GM23338 (cell line): ENCODE measurements around the gene EYS. TPM values are rescaled to one million over a fixed set of nuclear protein-coding genes. Genes with fewer than 3 reads are reported as not detected.

Source experiments
- ATAC-seq: fragments of 200-7000 bp; cut with Tn5 transposase; 3 replicates; pipeline ENCODE4 v1.9.1; 2020
- DNase-seq: peaks from one replicate; pipeline ENCODE4 v3.0.0-alpha.2; 2015; ENCODE audit warnings: low spot score
- H2AFZ ChIP-seq: fragments of 200-600 bp; sonication (generic); 2 replicates; pipeline ENCODE4 v1.8.0; 2016; ENCODE audit warnings: antibody characterized with exemption, mild to moderate bottlenecking, moderate library complexity
- H3F3A ChIP-seq: fragments of 200-600 bp; sonication (generic); replicated peaks from 2 replicates; pipeline ENCODE4 v1.8.0; 2017; ENCODE audit warnings: antibody characterized with exemption, mixed run types, low read depth
- H3K27ac ChIP-seq: fragments of 200-600 bp; sonication (generic); 2 replicates; pipeline ENCODE4 v1.6.1; 2016; ENCODE audit warnings: low read depth
- H3K27me3 ChIP-seq: fragments of 200-600 bp; sonication (generic); 2 replicates; pipeline ENCODE4 v1.8.0; 2016; ENCODE audit warnings: mild to moderate bottlenecking, mixed run types, moderate library complexity; ENCODE audit not compliant: insufficient read depth
- H3K36me3 ChIP-seq: fragments of 200-600 bp; sonication (generic); 2 replicates; pipeline ENCODE4 v1.8.0; 2016; ENCODE audit warnings: mild to moderate bottlenecking; ENCODE audit not compliant: insufficient read depth
- H3K4me1 ChIP-seq: fragments of 200-600 bp; sonication (generic); 2 replicates; pipeline ENCODE4 v1.8.0; 2016; ENCODE audit warnings: mild to moderate bottlenecking, moderate library complexity; ENCODE audit not compliant: insufficient read depth
- H3K4me2 ChIP-seq: fragments of 200-600 bp; sonication (generic); 2 replicates; pipeline ENCODE4 v1.7.1; 2017; ENCODE audit warnings: mixed run types
- H3K4me3 ChIP-seq: fragments of 200-600 bp; sonication (generic); 2 replicates; pipeline ENCODE4 v1.6.1; 2016; ENCODE audit warnings: mixed run types
- H3K79me2 ChIP-seq: fragments of 200-600 bp; sonication (generic); replicated peaks from 2 replicates; pipeline ENCODE4 v1.8.0; 2017; ENCODE audit warnings: mild to moderate bottlenecking; ENCODE audit not compliant: insufficient read depth
- H3K9me2 ChIP-seq: fragments of 200-600 bp; sonication (generic); 2 replicates; pipeline ENCODE4 v1.8.0; 2017; ENCODE audit not compliant: insufficient read depth
- H4K20me1 ChIP-seq: fragments of 200-600 bp; sonication (generic); replicated peaks from 2 replicates; pipeline ENCODE4 v1.8.0; 2017; ENCODE audit warnings: mild to moderate bottlenecking; ENCODE audit not compliant: insufficient read depth
- H3K27ac Mint-ChIP-seq: 2 replicates; pipeline ENCODE4 v1.8.0; 2020; ENCODE audit warnings: inconsistent platforms, mild to moderate bottlenecking, moderate library complexity, mixed read lengths
- H3K27me3 Mint-ChIP-seq: 3 replicates; pipeline ENCODE4 v1.8.0; 2022; ENCODE audit warnings: low read depth, mild to moderate bottlenecking, moderate library complexity, mixed read lengths, inconsistent platforms; ENCODE audit not compliant: insufficient read depth, poor library complexity
- H3K36me3 Mint-ChIP-seq: 3 replicates; pipeline ENCODE4 v1.8.0; 2021; ENCODE audit warnings: low read depth, mild to moderate bottlenecking, inconsistent platforms, moderate library complexity, mixed read lengths
- H3K4me1 Mint-ChIP-seq: 3 replicates; pipeline ENCODE4 v1.8.0; 2020; ENCODE audit warnings: mild to moderate bottlenecking, inconsistent platforms, mixed read lengths
- H3K4me3 Mint-ChIP-seq: 3 replicates; pipeline ENCODE4 v1.8.0; 2021; ENCODE audit warnings: moderate library complexity, mild to moderate bottlenecking, inconsistent platforms, mixed read lengths
- H3K9me3 Mint-ChIP-seq: 3 replicates; pipeline ENCODE4 v1.8.0; 2020; ENCODE audit warnings: moderate library complexity, mild to moderate bottlenecking, inconsistent platforms, mixed read lengths
- EZH2 ChIP-seq: fragments of 200-600 bp; sonication (generic); IDR thresholded peaks from one replicate; pipeline ENCODE4 v1.8.0; 2017; ENCODE audit warnings: antibody characterized with exemption, mild to moderate bottlenecking, low read depth; ENCODE audit not compliant: unreplicated experiment
- EZH2phosphoT487 ChIP-seq: fragments of 200-600 bp; sonication (generic); IDR thresholded peaks from one replicate; pipeline ENCODE4 v1.8.1; 2018; ENCODE audit warnings: antibody characterized with exemption; ENCODE audit not compliant: unreplicated experiment
- NANOG ChIP-seq: IDR thresholded peaks from 2 replicates; pipeline ENCODE4 v1.6.1; 2016; ENCODE audit warnings: antibody characterized with exemption, borderline replicate concordance
- POLR2AphosphoS5 ChIP-seq: IDR thresholded peaks from 2 replicates; pipeline ENCODE4 v1.6.1; 2016; ENCODE audit warnings: antibody characterized with exemption, low read depth
- STAT1 ChIP-seq: IDR thresholded peaks from one replicate; pipeline ENCODE4 v1.6.1; 2016; ENCODE audit warnings: antibody characterized with exemption; ENCODE audit not compliant: unreplicated experiment
- ZNF114 ChIP-seq: fragments of 250-450 bp; sonication (Bioruptor Pico); IDR thresholded peaks from 2 replicates; pipeline ENCODE4 v1.5.0; 2020; ENCODE audit warnings: mild to moderate bottlenecking, moderate library complexity
- ZNF331 ChIP-seq: fragments of 250-450 bp; sonication (Bioruptor Pico); IDR thresholded peaks from 2 replicates; pipeline ENCODE4 v1.5.0; 2020; ENCODE audit warnings: low read depth, mild to moderate bottlenecking, moderate library complexity
- polyA plus RNA-seq: library from polyadenylated mRNA; unstranded; fragments of >200 nt; fragmentation: Nextera tagmentation; extraction: Ambion mirVana; gene quantifications from 2 replicates; pipeline ENCODE4 v1.2.1, GENCODE V29; 2016
- total RNA-seq: library from RNA; depleted of rRNA; stranded (reverse); fragments of >200 nt; shearing (Covaris generic); gene quantifications from 2 replicates; pipeline ENCODE4 v1.2.3, GENCODE V29; 2014
- TF ChIP-seq, protein P1 (sequence below): IDR thresholded peaks from one replicate; pipeline ENCODE4 v1.6.1; 2018; ENCODE audit warnings: antibody characterized with exemption; ENCODE audit not compliant: unreplicated experiment
- TF ChIP-seq, protein P2 (sequence below): fragments of 250-450 bp; sonication (Bioruptor Pico); IDR thresholded peaks from 2 replicates; pipeline ENCODE4 v1.5.0; 2020; ENCODE audit warnings: mild to moderate bottlenecking, moderate library complexity

The EYS gene
- total and polyA plus RNA-seq, 2 experiments from 2014 or later: 0.38 to 0.52 TPM

DNA sequence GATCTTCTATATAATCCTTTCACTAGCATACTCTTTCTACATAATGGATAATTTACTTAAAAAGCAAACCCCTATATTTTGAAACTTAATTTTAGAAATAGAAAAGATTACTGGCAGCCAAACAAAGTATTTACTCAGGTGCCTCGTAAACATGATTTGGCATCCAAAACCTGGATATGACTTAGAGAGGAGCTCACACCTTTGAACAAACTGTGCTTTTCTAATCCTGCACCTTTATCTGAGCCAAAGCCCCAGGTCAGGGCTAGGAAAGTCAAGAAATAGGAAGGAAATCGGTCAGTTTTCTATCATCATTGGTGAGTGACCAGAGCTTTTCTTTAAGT lies 1900.5 kb downstream of the EYS start:
- H4K20me1 ChIP-seq: no peaks in the 10 kb centered on the region
- H2AFZ ChIP-seq: no peak overlapping the region
- no peak for ATAC-seq
- Mint-ChIP-seq H3K36me3 (no peaks in the 10 kb centered on the region), H3K4me3 (no peak overlapping the region), H3K27me3 (peaks cover 2% of the 10 kb centered on the region), H3K4me1 (peaks cover 11% of the 10 kb centered on the region; the same call in 2 of the 3 replicates), H3K27ac (no peak overlapping the region), H3K9me3 (no peaks in the 10 kb centered on the region; the same call in 2 of the 3 replicates)
- no peaks in the 10 kb centered on the region for H3K79me2 ChIP-seq
- H3K27me3 ChIP-seq: no peaks in the 10 kb centered on the region
- H3F3A ChIP-seq: no peaks in the 10 kb centered on the region
- H3K9me2 ChIP-seq: no peaks in the 10 kb centered on the region
- no peak for TF ChIP-seq EZH2phosphoT487
- TF ChIP-seq, protein P1, sequence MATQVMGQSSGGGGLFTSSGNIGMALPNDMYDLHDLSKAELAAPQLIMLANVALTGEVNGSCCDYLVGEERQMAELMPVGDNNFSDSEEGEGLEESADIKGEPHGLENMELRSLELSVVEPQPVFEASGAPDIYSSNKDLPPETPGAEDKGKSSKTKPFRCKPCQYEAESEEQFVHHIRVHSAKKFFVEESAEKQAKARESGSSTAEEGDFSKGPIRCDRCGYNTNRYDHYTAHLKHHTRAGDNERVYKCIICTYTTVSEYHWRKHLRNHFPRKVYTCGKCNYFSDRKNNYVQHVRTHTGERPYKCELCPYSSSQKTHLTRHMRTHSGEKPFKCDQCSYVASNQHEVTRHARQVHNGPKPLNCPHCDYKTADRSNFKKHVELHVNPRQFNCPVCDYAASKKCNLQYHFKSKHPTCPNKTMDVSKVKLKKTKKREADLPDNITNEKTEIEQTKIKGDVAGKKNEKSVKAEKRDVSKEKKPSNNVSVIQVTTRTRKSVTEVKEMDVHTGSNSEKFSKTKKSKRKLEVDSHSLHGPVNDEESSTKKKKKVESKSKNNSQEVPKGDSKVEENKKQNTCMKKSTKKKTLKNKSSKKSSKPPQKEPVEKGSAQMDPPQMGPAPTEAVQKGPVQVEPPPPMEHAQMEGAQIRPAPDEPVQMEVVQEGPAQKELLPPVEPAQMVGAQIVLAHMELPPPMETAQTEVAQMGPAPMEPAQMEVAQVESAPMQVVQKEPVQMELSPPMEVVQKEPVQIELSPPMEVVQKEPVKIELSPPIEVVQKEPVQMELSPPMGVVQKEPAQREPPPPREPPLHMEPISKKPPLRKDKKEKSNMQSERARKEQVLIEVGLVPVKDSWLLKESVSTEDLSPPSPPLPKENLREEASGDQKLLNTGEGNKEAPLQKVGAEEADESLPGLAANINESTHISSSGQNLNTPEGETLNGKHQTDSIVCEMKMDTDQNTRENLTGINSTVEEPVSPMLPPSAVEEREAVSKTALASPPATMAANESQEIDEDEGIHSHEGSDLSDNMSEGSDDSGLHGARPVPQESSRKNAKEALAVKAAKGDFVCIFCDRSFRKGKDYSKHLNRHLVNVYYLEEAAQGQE: no peak
- no peak for TF ChIP-seq STAT1
- TF ChIP-seq, protein P2, sequence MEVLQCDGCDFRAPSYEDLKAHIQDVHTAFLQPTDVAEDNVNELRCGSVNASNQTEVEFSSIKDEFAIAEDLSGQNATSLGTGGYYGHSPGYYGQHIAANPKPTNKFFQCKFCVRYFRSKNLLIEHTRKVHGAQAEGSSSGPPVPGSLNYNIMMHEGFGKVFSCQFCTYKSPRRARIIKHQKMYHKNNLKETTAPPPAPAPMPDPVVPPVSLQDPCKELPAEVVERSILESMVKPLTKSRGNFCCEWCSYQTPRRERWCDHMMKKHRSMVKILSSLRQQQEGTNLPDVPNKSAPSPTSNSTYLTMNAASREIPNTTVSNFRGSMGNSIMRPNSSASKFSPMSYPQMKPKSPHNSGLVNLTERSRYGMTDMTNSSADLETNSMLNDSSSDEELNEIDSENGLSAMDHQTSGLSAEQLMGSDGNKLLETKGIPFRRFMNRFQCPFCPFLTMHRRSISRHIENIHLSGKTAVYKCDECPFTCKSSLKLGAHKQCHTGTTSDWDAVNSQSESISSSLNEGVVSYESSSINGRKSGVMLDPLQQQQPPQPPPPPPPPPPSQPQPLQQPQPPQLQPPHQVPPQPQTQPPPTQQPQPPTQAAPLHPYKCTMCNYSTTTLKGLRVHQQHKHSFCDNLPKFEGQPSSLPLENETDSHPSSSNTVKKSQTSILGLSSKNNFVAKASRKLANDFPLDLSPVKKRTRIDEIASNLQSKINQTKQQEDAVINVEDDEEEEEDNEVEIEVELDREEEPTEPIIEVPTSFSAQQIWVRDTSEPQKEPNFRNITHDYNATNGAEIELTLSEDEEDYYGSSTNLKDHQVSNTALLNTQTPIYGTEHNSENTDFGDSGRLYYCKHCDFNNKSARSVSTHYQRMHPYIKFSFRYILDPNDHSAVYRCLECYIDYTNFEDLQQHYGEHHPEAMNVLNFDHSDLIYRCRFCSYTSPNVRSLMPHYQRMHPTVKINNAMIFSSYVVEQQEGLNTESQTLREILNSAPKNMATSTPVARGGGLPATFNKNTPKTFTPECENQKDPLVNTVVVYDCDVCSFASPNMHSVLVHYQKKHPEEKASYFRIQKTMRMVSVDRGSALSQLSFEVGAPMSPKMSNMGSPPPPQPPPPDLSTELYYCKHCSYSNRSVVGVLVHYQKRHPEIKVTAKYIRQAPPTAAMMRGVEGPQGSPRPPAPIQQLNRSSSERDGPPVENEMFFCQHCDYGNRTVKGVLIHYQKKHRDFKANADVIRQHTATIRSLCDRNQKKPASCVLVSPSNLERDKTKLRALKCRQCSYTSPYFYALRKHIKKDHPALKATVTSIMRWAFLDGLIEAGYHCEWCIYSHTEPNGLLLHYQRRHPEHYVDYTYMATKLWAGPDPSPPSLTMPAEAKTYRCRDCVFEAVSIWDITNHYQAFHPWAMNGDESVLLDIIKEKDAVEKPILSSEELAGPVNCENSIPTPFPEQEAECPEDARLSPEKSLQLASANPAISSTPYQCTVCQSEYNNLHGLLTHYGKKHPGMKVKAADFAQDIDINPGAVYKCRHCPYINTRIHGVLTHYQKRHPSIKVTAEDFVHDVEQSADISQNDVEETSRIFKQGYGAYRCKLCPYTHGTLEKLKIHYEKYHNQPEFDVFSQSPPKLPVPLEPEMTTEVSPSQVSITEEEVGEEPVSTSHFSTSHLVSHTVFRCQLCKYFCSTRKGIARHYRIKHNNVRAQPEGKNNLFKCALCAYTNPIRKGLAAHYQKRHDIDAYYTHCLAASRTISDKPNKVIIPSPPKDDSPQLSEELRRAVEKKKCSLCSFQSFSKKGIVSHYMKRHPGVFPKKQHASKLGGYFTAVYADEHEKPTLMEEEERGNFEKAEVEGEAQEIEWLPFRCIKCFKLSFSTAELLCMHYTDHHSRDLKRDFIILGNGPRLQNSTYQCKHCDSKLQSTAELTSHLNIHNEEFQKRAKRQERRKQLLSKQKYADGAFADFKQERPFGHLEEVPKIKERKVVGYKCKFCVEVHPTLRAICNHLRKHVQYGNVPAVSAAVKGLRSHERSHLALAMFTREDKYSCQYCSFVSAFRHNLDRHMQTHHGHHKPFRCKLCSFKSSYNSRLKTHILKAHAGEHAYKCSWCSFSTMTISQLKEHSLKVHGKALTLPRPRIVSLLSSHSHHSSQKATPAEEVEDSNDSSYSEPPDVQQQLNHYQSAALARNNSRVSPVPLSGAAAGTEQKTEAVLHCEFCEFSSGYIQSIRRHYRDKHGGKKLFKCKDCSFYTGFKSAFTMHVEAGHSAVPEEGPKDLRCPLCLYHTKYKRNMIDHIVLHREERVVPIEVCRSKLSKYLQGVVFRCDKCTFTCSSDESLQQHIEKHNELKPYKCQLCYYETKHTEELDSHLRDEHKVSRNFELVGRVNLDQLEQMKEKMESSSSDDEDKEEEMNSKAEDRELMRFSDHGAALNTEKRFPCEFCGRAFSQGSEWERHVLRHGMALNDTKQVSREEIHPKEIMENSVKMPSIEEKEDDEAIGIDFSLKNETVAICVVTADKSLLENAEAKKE (CRISPR knock-in tag): no peak
- TF ChIP-seq ZNF331 (CRISPR knock-in tag): no peak
- TF ChIP-seq EZH2: no peak
- no peak for TF ChIP-seq ZNF114 (CRISPR knock-in tag)
- TF ChIP-seq NANOG: no peak
- TF ChIP-seq POLR2AphosphoS5: no peak
- H3K4me1 ChIP-seq: no peaks in the 10 kb centered on the region; the same call in 1 of the 2 replicates
- H3K36me3 ChIP-seq: no peaks in the 10 kb centered on the region
- no peak for DNase-seq
- no peak overlapping the region for H3K4me2 ChIP-seq
- H3K4me3 ChIP-seq: no peak overlapping the region
- no peak overlapping the region for H3K27ac ChIP-seq
